Fibroblast of lung (primary cell): ENCODE measurements around the gene C19orf44. TPM values are rescaled to one million over a fixed set of nuclear protein-coding genes. Genes with fewer than 3 reads are reported as not detected.
"Not testable (repeated sequence)": the region's sequence is repeated elsewhere in the genome, so short reads cannot be mapped to it uniquely, and the experiment has no call there.

Experiments used
- DNase-seq, 2 donors: peaks; one replicate each; pipeline versions ENCODE4 v3.0.0 to v3.0.0-alpha.2; 2010; ENCODE audit warnings: low read depth in 2 of 2
- H2AFZ ChIP-seq: 2 replicates; pipeline ENCODE4 v1.5.1; 2012; ENCODE audit warnings: low read length, control low read depth, inconsistent platforms
- H3K27ac ChIP-seq: 2 replicates; pipeline ENCODE4 v1.5.1; 2011; ENCODE audit warnings: low read length, control low read depth; ENCODE audit not compliant: insufficient read depth
- H3K27me3 ChIP-seq: 2 replicates; pipeline ENCODE4 v1.5.1; 2011; ENCODE audit warnings: mild to moderate bottlenecking, low read length; ENCODE audit not compliant: control insufficient read depth, insufficient read depth
- H3K36me3 ChIP-seq: 2 replicates; pipeline ENCODE4 v1.5.1; 2011; ENCODE audit warnings: low read length; ENCODE audit not compliant: control insufficient read depth, insufficient read depth
- H3K4me1 ChIP-seq: 2 replicates; pipeline ENCODE4 v1.5.1; 2011; ENCODE audit warnings: low read length; ENCODE audit not compliant: control insufficient read depth, insufficient read depth; ENCODE audit errors: extremely low read depth
- H3K4me2 ChIP-seq: 2 replicates; pipeline ENCODE4 v1.5.1; 2011; ENCODE audit warnings: low read length, control low read depth; ENCODE audit not compliant: insufficient read depth; ENCODE audit errors: extremely low read depth
- H3K4me3 ChIP-seq, 4 experiments: fragments of 200-600 bp in 1 of 4; sonication (generic) in 1 of 4; replicated peaks in 1 of 4; 2 replicates each; pipeline ENCODE4 v1.5.1; 2011 to 2016; ENCODE audit warnings: low read length in 4 of 4, low read depth in 3 of 4, mild to moderate bottlenecking in 3 of 4, control low read depth in 2 of 4, inconsistent platforms in 1 of 4, mixed read lengths in 1 of 4; ENCODE audit not compliant: insufficient read depth in 1 of 4; ENCODE audit errors: control extremely low read depth in 1 of 4
- H3K79me2 ChIP-seq: 2 replicates; pipeline ENCODE4 v1.5.1; 2012; ENCODE audit warnings: mild to moderate bottlenecking, low read length, inconsistent platforms; ENCODE audit not compliant: control insufficient read depth, insufficient read depth
- H3K9ac ChIP-seq: 2 replicates; pipeline ENCODE4 v1.5.1; 2011; ENCODE audit warnings: mild to moderate bottlenecking, low read length, control low read depth; ENCODE audit not compliant: insufficient read depth
- H3K9me3 ChIP-seq: 2 replicates; pipeline ENCODE4 v1.5.1; 2012; ENCODE audit warnings: low read depth, low read length; ENCODE audit not compliant: control insufficient read depth, insufficient read depth
- H4K20me1 ChIP-seq: 2 replicates; pipeline ENCODE4 v1.5.1; 2011; ENCODE audit warnings: low read length; ENCODE audit not compliant: control insufficient read depth, insufficient read depth; ENCODE audit errors: extremely low read depth
- EZH2 ChIP-seq: IDR thresholded peaks from 2 replicates; pipeline ENCODE4 v1.5.1; 2012; ENCODE audit warnings: low read length, control low read depth, mild to moderate bottlenecking; ENCODE audit errors: missing control alignments
- polyA plus RNA-seq, 2 donors: library from polyadenylated mRNA; depleted of rRNA in 1 of 2; stranded (reverse) in 1 of 2; unstranded in 1 of 2; fragments of >200 nt; gene quantifications; 2 replicates each; pipeline ENCODE4 v1.2.1, GENCODE V29; 2011 to 2012; ENCODE audit warnings: missing spikeins in 1 of 2
- total RNA-seq: library from RNA; depleted of rRNA; stranded (reverse); fragments of >200 nt; gene quantifications from 2 replicates; pipeline ENCODE4 v1.2.1, GENCODE V29; 2014
- TF ChIP-seq, protein P1 (sequence below), 2 donors: IDR thresholded peaks in 1 of 2; conservative IDR thresholded peaks in 1 of 2; 1 replicate in 1 of 2; 2 replicates in 1 of 2; pipeline ENCODE4 v1.5.1; 2011 to 2012; ENCODE audit warnings: low read length in 2 of 2, control low read depth in 1 of 2, inconsistent platforms in 1 of 2, low read depth in 1 of 2, mild to moderate bottlenecking in 1 of 2

The C19orf44 gene
- total and polyA plus RNA-seq, 2 donors (not counting 1 experiment from before 2014, with no cell fraction given) = 2.9 to 3.6 TPM

- no peak for TF ChIP-seq EZH2
- TF ChIP-seq, protein P1, sequence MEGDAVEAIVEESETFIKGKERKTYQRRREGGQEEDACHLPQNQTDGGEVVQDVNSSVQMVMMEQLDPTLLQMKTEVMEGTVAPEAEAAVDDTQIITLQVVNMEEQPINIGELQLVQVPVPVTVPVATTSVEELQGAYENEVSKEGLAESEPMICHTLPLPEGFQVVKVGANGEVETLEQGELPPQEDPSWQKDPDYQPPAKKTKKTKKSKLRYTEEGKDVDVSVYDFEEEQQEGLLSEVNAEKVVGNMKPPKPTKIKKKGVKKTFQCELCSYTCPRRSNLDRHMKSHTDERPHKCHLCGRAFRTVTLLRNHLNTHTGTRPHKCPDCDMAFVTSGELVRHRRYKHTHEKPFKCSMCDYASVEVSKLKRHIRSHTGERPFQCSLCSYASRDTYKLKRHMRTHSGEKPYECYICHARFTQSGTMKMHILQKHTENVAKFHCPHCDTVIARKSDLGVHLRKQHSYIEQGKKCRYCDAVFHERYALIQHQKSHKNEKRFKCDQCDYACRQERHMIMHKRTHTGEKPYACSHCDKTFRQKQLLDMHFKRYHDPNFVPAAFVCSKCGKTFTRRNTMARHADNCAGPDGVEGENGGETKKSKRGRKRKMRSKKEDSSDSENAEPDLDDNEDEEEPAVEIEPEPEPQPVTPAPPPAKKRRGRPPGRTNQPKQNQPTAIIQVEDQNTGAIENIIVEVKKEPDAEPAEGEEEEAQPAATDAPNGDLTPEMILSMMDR (conservative IDR thresholded peaks at IDR 0.05 in 1 of 2, IDR thresholded peaks at IDR 0.05 in 1 of 2; ENCODE audit: low read depth in 1 of 2, low read length in 2 of 2) = no peak
- Histone ChIP-seq H3K9me3 (no peaks in the 10 kb centered on the region), H3K36me3 (peaks cover 6% of the 10 kb centered on the region), H3K9ac (no peak overlapping the region), H2AFZ (no peak overlapping the region), H3K4me2 (no peak overlapping the region), H3K4me3 (no peak overlapping the region), H3K27ac (no peak overlapping the region), H3K79me2 (no peaks in the 10 kb centered on the region), H3K4me1 (peaks cover 3% of the 10 kb centered on the region), H3K27me3 (no peaks in the 10 kb centered on the region), H4K20me1 (no peaks in the 10 kb centered on the region)
- no peak for DNase-seq
These were observed 8.1 kb downstream of the C19orf44 start for GRCh38 chr19:16504271-16504670.

DNA sequence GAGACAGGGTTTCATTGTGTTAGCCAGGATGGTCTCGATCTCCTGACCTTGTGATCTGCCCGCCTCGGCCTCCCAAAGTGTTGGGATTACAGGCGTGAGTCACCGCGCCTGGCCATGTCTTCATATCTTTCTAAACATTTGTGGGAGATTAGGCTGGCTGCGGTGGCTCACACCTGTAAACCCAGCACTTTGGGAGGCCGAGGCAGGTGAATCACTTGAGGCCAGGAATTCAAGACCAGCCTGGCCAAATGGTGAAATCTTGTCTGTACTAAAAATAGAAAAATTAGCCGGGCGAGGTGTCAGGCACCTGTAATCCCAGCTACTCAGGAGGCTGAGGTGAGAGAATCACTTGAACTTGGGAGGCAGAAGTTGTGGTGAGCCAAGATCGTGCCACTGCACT, 10.0 kb downstream of the C19orf44 start:
- H3K36me3 ChIP-seq, H3K4me2 ChIP-seq, H4K20me1 ChIP-seq, H3K27ac ChIP-seq, H3K4me3 ChIP-seq, H2AFZ ChIP-seq, DNase-seq, H3K79me2 ChIP-seq, H3K9me3 ChIP-seq, H3K27me3 ChIP-seq, H3K4me1 ChIP-seq, H3K9ac ChIP-seq: not testable (repeated sequence)

GRCh38 chr19:16506961-16507360, 10.8 kb downstream of the C19orf44 start:
- Histone ChIP-seq H3K36me3 (peaks cover 6% of the 10 kb centered on the region), H3K27ac (no peak overlapping the region), H2AFZ (no peak overlapping the region), H3K9ac (no peak overlapping the region), H3K9me3 (no peaks in the 10 kb centered on the region), H3K4me2 (no peak overlapping the region), H3K79me2 (no peaks in the 10 kb centered on the region), H4K20me1 (no peaks in the 10 kb centered on the region), H3K4me3 (no peak overlapping the region), H3K4me1 (peaks cover 3% of the 10 kb centered on the region), H3K27me3 (no peaks in the 10 kb centered on the region)
- TF ChIP-seq EZH2 = no peak
- TF ChIP-seq, protein P1 (conservative IDR thresholded peaks at IDR 0.05 in 1 of 2, IDR thresholded peaks at IDR 0.05 in 1 of 2; ENCODE audit: low read depth in 1 of 2, low read length in 2 of 2) = no peak
- DNase-seq = no peak
